Esophagus muscularis mucosa (tissue), 4 donors: Measurements from ENCODE around the gene NCOA3. TPM values are rescaled to one million over a fixed set of nuclear protein-coding genes. Genes with fewer than 3 reads are reported as not detected.

Experiments used
- DNase-seq: peaks from one replicate; pipeline ENCODE4 v3.0.0-alpha.2; 2017; ENCODE audit errors: extremely low spot score
- H3K27ac ChIP-seq, 4 donors: fragments of 200-600 bp; sonication (generic); replicated peaks in 1 of 4; 1 replicate in 3 of 4; 2 replicates in 1 of 4; pipeline ENCODE4 v1.5.1; 2016 to 2019; ENCODE audit warnings: mild to moderate bottlenecking in 1 of 4
- H3K27me3 ChIP-seq, 4 donors: fragments of 200-600 bp; sonication (generic); one replicate each; pipeline versions ENCODE4 v1.5.1 to v1.6.0; 2016 to 2019
- H3K36me3 ChIP-seq, 4 donors: fragments of 200-600 bp; sonication (generic); one replicate each; pipeline ENCODE4 v1.5.1; 2016 to 2019
- H3K4me1 ChIP-seq, 4 donors: fragments of 200-600 bp; sonication (generic); one replicate each; pipeline ENCODE4 v1.5.1; 2016 to 2019
- H3K4me3 ChIP-seq, 4 donors: fragments of 200-600 bp; sonication (generic); 1 replicate in 2 of 4; 2 replicates in 2 of 4; pipeline ENCODE4 v1.5.1; 2016 to 2019; ENCODE audit warnings: mild to moderate bottlenecking in 4 of 4, moderate library complexity in 1 of 4
- H3K9me3 ChIP-seq, 4 donors: fragments of 200-600 bp; sonication (generic); 1 replicate in 3 of 4; 2 replicates in 1 of 4; pipeline ENCODE4 v1.5.1; 2016 to 2019
- CTCF ChIP-seq, 3 experiments: fragments of 200-600 bp in 2 of 3; fragments of 450-650 bp in 1 of 3; sonication (generic) in 2 of 3; IDR thresholded peaks; one replicate each; pipeline ENCODE4 v1.5.1; 2017 to 2019; ENCODE audit warnings: antibody characterized with exemption in 3 of 3, mild to moderate bottlenecking in 2 of 3, moderate library complexity in 1 of 3
- EP300 ChIP-seq: sonication (generic); formaldehyde crosslinking; IDR thresholded peaks from one replicate; pipeline ENCODE4 v1.6.1; 2017; ENCODE audit warnings: antibody characterized with exemption
- POLR2A ChIP-seq: fragments of 450-650 bp; IDR thresholded peaks from one replicate; pipeline ENCODE4 v1.6.1; 2017; ENCODE audit warnings: antibody characterized with exemption, moderate library complexity, mild to moderate bottlenecking, low read depth
- POLR2AphosphoS5 ChIP-seq, 2 donors: sonication (generic); formaldehyde crosslinking; IDR thresholded peaks; one replicate each; pipeline ENCODE4 v1.6.1; 2017; ENCODE audit warnings: antibody characterized with exemption in 2 of 2
- WGBS: methylation state at CpG from one replicate; pipeline ENCODE4 v1.1.5; 2018; 5-methylcytosine and 5-hydroxymethylcytosine counted together
- intact Hi-C: fragments of 100-400 bp; cut with DNase I; formaldehyde crosslinking; loops from one replicate; pipeline ENCODE4 v1.15.1; 2023
- total RNA-seq, 4 donors: library from RNA; depleted of rRNA; stranded (reverse); fragments of >200 nt; gene quantifications; one replicate each; pipeline versions ENCODE4 v1.1.0 to v1.2.1, GENCODE V29; 2016

NCOA3 gene
- total RNA-seq, 4 donors from 2014 or later, result 25.7 to 51.4 (median 35.8) TPM

- no peaks in the 10 kb centered on the region for H3K27me3 ChIP-seq
- no peak for DNase-seq
- H3K36me3 ChIP-seq, result peaks cover 0 to 84% (median 46%) of the 10 kb centered on the region in 4 donors
- H3K4me3 ChIP-seq, result no peak overlapping the region
- peaks cover 5 to 13% (median 11%) of the 10 kb centered on the region in 4 donors for H3K4me1 ChIP-seq
- H3K9me3 ChIP-seq, result no peaks in the 10 kb centered on the region
- intact Hi-C loops, result loop anchor here (10.0 kb wide), 1 partner anchor 1246 kb away; no protein-coding TSS in a partner anchor
- 94% methylated on average over 22 of the region's 23 CpGs for WGBS
- no peak overlapping the region for H3K27ac ChIP-seq
- TF ChIP-seq CTCF (IDR thresholded peaks at IDR 0.05), result no peak
- TF ChIP-seq POLR2A, result no peak
- TF ChIP-seq EP300, result no peak
- TF ChIP-seq POLR2AphosphoS5 (IDR thresholded peaks at IDR 0.05), result no peak
Measured at GRCh38 chr20:47668313-47669151, 166.8 kb downstream of the NCOA3 start.

GRCh38 chr20:47669152-47669425 lies 167.4 kb downstream of the NCOA3 start:
- H3K27me3 ChIP-seq, result no peaks in the 10 kb centered on the region
- no peak for DNase-seq
- H3K9me3 ChIP-seq, result no peaks in the 10 kb centered on the region
- WGBS, result 98% methylated on average over 5 of the region's 8 CpGs
- H3K4me1 ChIP-seq, result peaks cover 2 to 8% (median 5%) of the 10 kb centered on the region in 4 donors
- intact Hi-C loops, result loop anchor here (10.0 kb wide), 1 partner anchor 1246 kb away; no protein-coding TSS in a partner anchor
- no peak overlapping the region for H3K4me3 ChIP-seq
- no peak overlapping the region for H3K27ac ChIP-seq
- no peak for TF ChIP-seq POLR2AphosphoS5 (IDR thresholded peaks at IDR 0.05)
- no peak for TF ChIP-seq POLR2A
- peaks cover 0 to 90% (median 50%) of the 10 kb centered on the region in 4 donors for H3K36me3 ChIP-seq

- H3K9me3 ChIP-seq, result no peaks in the 10 kb centered on the region
- no peaks in the 10 kb centered on the region for H3K27me3 ChIP-seq
- TF ChIP-seq POLR2A, result no peak
- TF ChIP-seq POLR2AphosphoS5 (IDR thresholded peaks at IDR 0.05), result no peak
- TF ChIP-seq CTCF (IDR thresholded peaks at IDR 0.05), result no peak
- no peak for TF ChIP-seq EP300
- WGBS, result 98% methylated on average over 4 of the region's 4 CpGs
- H3K4me1 ChIP-seq, result peaks cover 0 to 4% (median 2%) of the 10 kb centered on the region in 4 donors
- no peak overlapping the region for H3K27ac ChIP-seq
- peaks cover 0 to 94% (median 54%) of the 10 kb centered on the region in 4 donors for H3K36me3 ChIP-seq
- intact Hi-C loops, result loop anchor here (10.0 kb wide), 1 partner anchor 1245 kb away; no protein-coding TSS in a partner anchor
- DNase-seq, result no peak
- no peak overlapping the region for H3K4me3 ChIP-seq
Measured at GRCh38 chr20:47669489-47669888, 167.8 kb downstream of the NCOA3 start.

- no peaks in the 10 kb centered on the region for H3K27me3 ChIP-seq
- no peak overlapping the region for H3K27ac ChIP-seq
- no peak for TF ChIP-seq EP300
- TF ChIP-seq POLR2AphosphoS5 (IDR thresholded peaks at IDR 0.05), result no peak
- TF ChIP-seq POLR2A, result no peak
- no peak for TF ChIP-seq CTCF (IDR thresholded peaks at IDR 0.05)
- no peak for DNase-seq
- no peaks in the 10 kb centered on the region for H3K9me3 ChIP-seq
- 89% methylated on average over 21 of the region's 22 CpGs for WGBS
- H3K36me3 ChIP-seq, result peaks cover 0 to 94% (median 59%) of the 10 kb centered on the region in 4 donors
- no peak overlapping the region for H3K4me3 ChIP-seq
- intact Hi-C loops, result loop anchor here (10.0 kb wide), 1 partner anchor 1245 kb away; no protein-coding TSS in a partner anchor
- H3K4me1 ChIP-seq, result no peaks in the 10 kb centered on the region
Measured at GRCh38 chr20:47669927-47670890, 168.5 kb downstream of the NCOA3 start.
